Skin epidermis (tissue), 12 donors: ENCODE results near the gene DEFB116.
"Not testable (repeated sequence)": the region's sequence is repeated elsewhere in the genome, so short reads cannot be mapped to it uniquely, and the experiment has no call there.

Source experiments
- H3K27ac ChIP-seq, 21 experiments: fragments of 200-600 bp; sonication (generic) in 11 of 21; one replicate each; pipeline ENCODE4 v1.5.0; 2020; ENCODE audit warnings: mild to moderate bottlenecking in 3 of 21, inconsistent platforms in 2 of 21, moderate library complexity in 2 of 21
- H3K4me3 ChIP-seq, 7 experiments: fragments of 200-600 bp; sonication (generic) in 2 of 7; one replicate each; pipeline ENCODE4 v1.5.0; 2020; ENCODE audit warnings: inconsistent platforms in 2 of 7, mild to moderate bottlenecking in 2 of 7, moderate library complexity in 1 of 7

Gene DEFB116, protein sequence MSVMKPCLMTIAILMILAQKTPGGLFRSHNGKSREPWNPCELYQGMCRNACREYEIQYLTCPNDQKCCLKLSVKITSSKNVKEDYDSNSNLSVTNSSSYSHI

DNA sequence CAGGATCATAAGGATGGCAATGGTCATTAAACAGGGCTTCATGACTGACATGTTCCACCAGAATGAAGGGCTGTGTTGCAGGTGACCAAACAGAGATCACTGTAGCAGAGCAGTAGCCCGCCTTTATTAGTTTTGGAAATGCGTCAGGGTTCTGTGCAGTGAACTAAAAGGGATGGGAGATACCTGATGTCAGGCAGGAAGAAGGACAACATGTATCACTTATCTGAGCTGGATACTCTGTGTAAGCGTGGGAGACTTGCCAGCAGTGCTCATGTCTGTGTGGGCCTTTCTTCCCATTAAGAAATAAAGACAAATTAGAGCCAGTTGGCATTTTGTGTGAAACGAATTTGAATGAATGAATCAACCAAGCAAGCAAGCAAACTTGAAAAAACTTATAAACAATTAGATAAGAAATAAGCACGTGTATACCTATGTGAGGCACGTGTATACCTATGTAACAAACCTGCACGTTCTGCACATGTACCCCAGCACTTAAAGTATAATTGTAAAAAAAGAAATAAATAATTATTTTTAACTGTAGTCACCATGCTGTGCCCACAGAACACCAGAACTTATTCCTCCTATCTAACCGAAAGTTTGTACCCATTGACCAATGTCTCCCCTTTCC lies at the start of gene DEFB116:
Gene DEFB116, minus strand, starts transcription at position 51 of the 628 bp plus-strand sequence. Its CDS starts 0 bp downstream, at position 51.
- Histone ChIP-seq H3K27ac (no peak within 1 kb of the TSS), H3K4me3 (no peak within 1 kb of the TSS)

DNA sequence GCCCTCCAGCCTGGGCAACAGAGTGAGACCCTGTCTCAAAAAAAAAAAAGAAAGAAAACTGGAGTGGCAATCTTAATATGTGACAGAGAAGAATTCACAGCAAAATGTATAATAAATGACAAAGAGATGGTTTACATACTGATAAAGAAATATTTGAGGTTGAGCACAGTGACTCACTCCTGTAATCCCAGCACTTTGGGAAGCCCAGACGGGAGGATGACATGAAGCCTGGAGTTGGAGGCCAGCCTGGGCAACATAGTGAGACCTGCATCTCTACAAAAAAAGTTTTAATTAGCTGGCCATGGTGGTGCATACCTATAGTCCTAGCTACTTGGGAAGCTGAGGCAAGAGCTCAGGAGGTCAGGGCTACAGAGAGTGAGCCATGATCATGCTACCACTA lies 47.6 kb upstream of the DEFB116 start:
- Histone ChIP-seq H3K4me3 (no peak overlapping the region), H3K27ac (no peak overlapping the region)

DNA sequence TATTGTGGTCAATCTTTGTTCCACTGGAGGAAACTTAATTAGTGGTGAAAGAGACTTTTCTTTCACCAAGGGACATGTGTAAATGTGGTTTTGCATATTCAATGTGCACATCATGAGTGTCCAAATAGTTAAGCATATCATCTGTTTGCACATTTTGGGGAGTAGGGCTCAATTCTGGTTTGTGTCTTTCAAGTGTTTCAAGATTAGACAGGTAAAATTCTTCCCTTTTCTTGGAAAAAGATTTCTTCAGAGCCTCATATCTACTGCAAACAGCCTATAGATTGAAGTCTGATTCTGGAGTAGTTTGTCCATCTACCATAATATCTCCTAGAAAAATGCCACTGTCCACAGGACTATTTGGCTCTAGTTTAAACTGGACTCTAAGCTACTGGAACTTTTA lies 33.1 kb upstream of the DEFB116 start:
- no peak overlapping the region for H3K4me3 ChIP-seq
- no peak overlapping the region for H3K27ac ChIP-seq

DNA sequence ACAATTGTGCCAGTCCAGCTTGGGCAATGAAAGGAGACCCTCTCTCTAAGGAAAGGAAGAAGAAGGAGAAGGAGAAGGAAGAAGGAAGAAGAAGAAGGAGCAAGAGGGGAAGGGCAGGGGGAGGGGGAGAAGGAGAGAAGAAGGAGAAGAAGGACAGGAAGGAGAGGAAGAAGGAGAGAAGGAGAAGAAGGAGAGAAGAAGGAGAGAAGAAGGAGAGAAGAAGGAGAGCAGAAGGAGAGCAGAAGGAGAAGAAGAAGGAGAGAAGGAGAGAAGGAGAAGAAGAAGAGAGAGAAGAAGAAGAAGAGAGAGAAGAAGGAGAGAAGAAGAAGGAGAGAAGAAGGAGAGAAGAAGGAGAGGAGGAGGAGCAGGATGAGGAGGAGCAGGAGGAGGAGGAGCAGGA lies 22.5 kb upstream of the DEFB116 start:
- Histone ChIP-seq H3K27ac (no peak overlapping the region), H3K4me3 (no peak overlapping the region)

DNA sequence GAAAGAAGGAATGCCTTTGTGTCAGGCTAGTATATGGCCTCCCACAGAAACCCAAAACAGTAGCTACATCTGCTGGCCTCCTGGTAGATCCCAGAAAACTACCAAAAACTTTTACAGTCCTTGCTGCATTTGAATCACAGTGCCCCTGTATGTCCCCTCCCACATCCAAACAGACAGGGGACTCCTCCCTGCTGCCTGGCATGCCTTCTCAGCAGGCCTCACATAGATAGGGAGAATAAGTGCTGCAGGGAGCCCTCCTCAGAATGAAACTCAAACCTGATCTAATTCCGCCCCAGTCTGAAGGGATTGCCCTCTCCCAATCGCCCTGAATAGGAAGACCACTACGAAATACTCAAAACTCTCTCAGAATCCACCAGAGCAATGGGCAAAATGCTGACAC lies 14.1 kb upstream of the DEFB116 start:
- Histone ChIP-seq H3K27ac (no peak overlapping the region), H3K4me3 (no peak overlapping the region)

DNA sequence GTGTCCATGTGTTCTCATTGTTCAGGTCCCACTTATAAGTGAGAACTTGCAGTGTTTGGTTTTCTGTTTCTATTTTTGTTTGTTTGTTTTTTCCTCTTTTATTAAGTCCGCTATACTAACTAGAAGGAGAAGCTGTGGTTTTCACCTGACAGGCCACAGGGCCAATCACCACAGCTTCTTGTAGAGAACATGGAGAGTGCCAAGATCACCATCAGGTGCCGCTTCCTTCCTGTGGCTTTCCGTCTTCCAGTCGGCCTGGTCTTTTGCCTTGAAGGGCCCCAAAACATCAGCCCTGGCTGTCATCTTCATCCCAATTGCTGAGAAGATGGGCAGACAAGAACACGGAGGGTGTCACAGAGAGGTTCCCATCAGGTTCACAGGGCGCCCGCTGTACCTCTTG lies 23.4 kb downstream of the DEFB116 start:
- H3K27ac ChIP-seq, H3K4me3 ChIP-seq: not testable (repeated sequence)

DNA sequence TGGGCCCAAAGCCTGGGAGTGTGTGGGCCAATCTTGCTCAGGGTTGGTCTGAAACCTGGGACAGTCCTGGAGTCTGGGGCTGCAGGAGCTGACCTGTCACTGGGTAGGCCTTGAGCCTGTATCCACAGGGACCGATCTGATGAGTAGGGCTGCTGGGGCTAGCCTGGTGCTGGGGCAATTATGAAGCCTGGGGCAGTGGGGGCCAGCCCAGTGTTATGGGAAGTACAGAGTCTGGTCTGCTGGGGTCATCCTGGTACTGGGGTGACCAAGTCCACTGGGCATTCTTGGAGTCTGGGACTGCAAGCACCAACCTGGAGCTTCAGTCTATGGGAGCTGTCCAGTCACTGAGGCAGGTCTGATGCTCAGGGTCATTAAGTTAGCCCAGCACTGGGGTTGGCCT lies 30.2 kb downstream of the DEFB116 start:
- H3K27ac ChIP-seq = no peak overlapping the region
- no peak overlapping the region for H3K4me3 ChIP-seq

DNA sequence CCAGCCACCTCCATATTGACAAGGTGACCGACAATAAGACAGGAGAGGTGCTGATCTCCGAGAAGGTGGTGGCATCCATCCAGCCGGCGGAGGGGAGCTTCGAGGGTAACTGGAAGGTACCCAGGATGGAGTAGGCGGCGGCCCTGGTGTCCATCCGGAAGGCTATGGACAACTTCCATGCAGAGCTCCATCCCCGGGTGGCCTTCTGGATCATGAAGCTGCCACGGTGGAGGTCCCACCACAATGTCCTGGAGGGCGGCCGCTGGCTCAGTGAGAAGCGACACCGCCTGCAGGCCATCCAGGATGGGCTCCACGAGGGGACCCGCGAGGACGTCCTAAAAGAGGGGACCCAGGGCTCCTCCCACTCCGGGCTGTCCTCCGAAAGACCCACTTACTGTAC lies 33.9 kb downstream of the DEFB116 start:
- H3K27ac ChIP-seq = no peak overlapping the region
- H3K4me3 ChIP-seq = no peak overlapping the region

DNA sequence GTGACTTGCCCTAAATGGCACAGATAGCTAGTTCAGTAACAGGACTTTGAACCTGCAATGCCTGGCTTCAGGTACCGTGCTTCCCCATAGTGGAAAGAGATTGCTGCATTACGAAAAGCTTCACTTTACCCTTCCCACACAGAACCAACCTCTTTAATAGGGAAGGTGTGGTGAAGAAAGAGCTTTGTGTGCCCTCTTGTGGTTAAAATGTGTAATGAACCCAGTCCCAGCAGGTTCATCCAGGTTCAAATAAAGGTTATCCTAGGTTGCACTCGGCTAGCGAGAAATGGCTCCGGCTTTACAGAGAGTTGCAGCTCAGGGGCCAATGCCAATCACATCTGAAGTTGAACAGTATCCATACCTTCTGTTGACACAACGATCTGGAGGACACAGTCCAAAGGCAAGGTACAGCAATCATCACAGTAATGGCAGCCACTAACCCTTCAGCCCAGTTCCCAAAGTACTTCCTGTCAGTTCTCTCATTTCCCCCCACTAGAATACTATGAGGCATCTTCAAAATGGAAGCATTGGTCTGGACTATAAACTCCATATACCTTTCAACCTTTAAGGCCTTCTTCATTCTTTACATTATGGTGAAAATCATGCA lies 48.0 kb downstream of the DEFB116 start:
- no peak overlapping the region for H3K27ac ChIP-seq
- H3K4me3 ChIP-seq = no peak overlapping the region

DNA sequence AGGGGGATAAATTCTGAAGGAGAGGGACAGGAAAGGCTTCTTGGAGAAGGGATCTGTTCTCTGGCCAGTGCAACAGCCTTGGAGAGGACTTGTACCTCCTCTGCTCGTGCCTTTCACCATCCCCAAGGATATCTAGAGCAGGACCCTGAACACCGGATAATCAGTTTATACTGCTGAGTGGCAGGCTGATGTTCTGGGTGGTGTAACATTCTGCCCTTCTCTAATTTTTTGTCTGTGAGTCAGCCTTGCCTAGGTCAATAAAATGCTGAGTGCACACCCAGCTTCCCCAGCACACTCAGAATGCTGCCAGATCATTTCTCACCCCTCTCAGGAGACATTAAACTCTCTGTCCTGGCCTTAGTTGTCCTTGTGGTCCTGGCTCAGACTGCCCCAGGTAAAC lies 51.0 kb downstream of the DEFB116 start, which contains the start of gene DEFB115:
Gene DEFB115, plus strand, starts transcription at position 301 of the 400 bp plus-strand sequence. Its CDS starts 0 bp downstream, at position 301.
- H3K27ac ChIP-seq = no peak within 1 kb of the TSS

DNA sequence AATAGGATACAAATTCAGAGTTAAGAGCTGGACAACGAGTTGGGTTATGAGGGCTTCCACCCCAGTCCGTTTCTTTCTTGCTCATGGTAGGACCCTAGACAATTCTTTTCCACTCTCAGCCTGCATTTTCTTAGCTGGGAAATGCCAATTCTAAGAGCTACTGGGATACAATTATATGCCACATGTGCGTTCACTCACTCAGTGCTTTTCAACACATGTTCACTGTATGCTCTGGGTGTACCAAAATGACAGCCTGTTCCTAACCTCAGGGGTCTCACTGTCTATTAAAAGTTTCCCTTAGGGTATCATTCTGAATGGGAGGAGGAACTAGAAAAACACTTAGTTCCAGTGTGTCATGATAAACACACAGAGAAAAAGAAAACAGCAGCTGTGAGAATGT lies 51.4 kb downstream of the DEFB116 start:
- no peak overlapping the region for H3K4me3 ChIP-seq
- no peak overlapping the region for H3K27ac ChIP-seq

More for the DNA sequence above, 51.0 kb downstream of the DEFB116 start, which contains the start of gene DEFB115:
- H3K4me3 ChIP-seq = no peak within 1 kb of the TSS
